ENCODE data around the gene GUCA1A. TPM values are rescaled to one million over a fixed set of nuclear protein-coding genes. Genes with fewer than 3 reads are reported as not detected.

Gene GUCA1A
- polyA plus RNA-seq (ENCODE audit: insufficient read length in 3 of 3): under 1 TPM in 1 of 3 donors, not detected in 2; 0.24 TPM
- long read RNA-seq, donor 1: 0 reads
- long read RNA-seq, donor 2: 0 reads
- long read RNA-seq, donor 3, partial matches to known transcripts: 5 of 5 reads
- long read RNA-seq, donor 3, other reads (novel, unspliced or antisense): 0 of 5 reads
- long read RNA-seq, donor 4: 0 reads
- long read RNA-seq, donor 5: 0 reads
- long read RNA-seq, donor 6: 0 reads
- long read RNA-seq, donor 7: 0 reads
- long read RNA-seq, donor 8: 0 reads
- long read RNA-seq, donor 9: 0 reads
- long read RNA-seq, donor 10: 0 reads
- long read RNA-seq, donor 11: 0 reads
- long read RNA-seq, donor 12: 0 reads
- long read RNA-seq, donor 13: 0 reads
- long read RNA-seq, donor 14: 0 reads
- long read RNA-seq, donor 15: 0 reads
- long read RNA-seq, donor 16: 0 reads

DNA sequence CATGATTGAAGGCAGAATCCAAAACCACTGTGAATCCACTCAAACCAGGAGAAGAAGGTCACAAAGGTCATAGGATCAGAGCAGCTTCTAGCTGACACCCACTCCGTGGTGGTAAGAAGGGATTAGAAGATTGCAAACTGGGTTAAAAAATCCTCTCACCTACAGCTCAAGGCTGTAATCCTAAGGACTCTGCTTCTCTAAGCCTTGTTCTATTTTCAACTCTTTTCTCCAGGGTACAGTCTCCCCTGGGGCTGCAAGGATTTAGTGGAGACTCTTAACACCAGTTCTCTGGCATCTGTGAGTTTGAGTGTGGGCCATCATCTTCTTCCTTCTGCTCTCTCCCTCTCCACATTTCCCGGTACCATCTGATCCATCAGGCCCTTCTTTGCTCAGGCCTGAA, at the start of gene GUCA1A:
Gene GUCA1A (plus strand): TSS at position 264 of the 400 bp plus-strand sequence. CDS start 250 bp downstream, outside the sequence.
- no peak for DNase-seq

DNA sequence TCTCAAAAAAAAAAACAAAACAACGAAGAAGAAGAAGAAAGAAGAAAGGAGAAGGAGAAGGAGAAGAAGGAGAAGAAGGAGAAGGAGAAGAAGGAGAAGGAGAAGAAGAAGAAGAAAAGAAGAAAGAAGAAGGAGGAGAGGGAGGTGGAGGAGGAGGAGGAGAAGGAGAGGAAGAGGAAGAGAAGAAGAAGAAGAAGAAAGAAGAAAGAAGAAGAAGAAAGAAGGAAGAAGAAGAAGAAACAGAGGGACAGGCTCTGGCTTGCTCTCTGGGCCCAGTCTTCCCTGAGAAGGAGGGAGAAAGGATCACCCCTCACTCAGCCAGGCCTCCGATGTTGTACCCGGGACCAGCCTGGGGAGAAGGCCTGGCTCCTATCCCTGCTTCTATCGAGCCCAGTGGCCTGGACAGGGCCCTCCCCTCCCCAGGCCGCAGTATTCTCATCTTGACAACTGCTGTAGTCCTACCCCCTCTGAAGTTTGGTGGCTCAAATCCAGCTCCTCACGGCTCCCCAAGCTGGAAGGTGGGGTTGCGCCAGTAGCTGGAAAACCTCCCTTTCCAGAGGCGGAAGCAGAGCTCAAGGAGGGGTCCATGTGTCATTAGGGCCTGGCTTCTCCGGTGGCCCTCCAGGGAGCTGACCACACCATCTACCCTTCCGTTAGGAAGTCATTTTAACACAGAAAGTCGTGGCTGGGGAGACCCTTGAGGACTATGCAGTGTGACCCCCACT, 49.6 kb upstream of the GUCA1A start:
- DNase-seq: no peak

DNA sequence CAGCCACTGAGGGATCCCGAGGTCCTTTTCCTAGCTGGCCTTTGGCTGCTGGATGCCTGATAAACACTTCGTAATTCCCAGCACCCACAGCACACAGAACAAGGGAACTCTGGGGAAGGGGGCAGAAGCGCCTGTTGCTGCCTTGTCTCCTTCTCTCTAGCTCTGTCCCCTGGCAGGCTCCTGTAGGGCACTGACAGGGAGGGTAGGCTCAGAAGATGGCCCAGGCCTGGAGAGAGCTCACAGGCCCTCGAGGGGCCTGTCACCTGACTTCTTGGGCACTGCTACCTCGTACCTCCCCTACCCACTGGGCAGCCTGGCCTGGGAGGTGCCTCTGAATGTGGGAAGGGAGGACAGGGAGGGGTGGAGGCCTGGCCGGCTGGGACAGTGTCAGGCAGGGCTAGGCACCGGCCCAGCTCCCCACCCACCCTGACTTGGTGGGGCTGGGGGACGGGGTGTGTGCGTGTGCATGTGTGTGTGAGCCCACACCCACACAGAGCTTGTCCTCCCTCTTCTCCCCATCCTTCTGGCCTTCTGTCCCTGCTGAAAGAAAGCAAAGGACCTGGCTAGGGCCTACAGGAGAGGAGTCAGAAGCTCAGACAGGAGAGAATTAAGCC, 48.8 kb upstream of the GUCA1A start:
- no peak for DNase-seq

DNA sequence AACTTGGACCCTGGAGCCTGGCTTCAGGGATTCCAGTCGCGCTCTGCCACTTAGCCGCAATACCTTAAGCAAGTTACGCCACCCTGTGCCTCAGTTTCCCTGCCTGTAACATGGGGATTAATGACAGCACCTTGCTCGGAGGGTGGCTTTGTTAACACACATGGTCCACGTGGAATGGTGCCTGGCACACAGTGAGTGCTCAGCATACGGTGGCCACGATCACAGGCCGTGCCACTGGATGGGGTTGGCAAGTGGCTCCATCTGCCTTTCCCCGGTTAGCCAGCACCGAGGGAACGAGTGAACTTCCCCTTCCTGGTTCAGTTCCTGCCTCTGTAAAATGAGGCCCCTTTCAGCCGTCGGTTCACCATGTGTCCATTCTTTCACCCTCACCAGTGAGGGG, 47.9 kb upstream of the GUCA1A start:
- DNase-seq: no peak

DNA sequence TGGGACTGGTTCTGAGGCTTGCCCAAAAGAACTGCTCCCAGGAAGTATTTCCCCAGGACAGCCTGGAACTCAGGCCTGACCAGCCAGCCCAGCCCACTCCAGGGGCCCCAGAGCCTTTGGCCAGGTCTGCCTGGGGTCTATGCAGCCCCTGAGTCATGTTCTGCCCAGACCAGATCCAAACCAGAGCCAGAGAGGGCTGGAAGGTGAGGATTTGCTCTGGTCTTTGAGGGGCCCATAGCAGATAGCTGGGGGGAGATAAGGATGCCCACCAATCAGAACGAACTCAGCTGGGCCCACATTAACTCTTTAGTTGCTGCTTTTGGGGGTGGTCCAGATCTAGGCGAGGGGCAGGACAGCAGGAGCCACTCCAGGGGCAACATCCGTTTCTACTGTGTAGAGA, 47.5 kb upstream of the GUCA1A start:
- DNase-seq: no peak

DNA sequence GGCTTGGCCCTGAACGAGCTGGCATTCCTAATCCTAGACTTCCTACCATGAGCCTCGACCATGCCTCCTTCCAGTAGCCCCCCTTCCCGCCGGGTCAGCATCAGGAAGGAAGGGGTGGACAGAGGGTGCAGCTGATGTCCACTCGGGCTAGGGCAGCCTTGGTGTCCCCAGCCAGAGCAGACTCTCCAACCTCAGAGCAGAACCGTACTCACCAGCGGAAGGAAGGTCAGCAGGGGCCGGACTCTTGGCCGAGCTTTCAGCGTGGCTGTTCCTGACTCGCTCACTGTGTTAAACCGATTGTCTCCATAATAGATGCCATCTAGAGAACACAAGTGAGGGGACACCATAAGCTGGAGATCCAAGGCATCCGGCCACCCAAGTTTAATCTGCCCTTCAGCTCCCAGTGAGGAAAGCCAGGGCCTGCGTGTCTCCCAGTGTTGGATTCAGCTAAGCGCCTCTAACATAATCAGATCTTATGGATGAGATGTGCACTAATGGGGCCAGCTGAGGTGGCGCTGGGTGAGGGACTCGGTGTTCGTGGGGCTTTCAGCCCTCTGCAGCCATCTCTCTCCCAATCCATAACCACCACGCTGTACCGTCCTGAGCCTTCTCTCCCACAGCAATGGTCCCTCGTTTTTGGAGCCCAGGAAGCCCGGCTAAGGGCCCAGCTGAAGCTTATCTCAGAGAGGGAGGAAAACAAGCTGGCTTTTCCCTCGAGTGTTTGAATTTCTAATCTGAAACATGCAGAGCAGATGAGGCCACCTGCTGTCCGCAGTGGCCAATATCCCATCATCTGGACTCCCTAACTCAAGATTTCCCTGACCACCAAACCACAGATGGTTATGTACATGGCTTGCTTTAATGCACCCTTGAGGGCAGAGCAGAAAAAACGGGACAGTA, 44.5 kb upstream of the GUCA1A start:
- no peak for DNase-seq

DNA sequence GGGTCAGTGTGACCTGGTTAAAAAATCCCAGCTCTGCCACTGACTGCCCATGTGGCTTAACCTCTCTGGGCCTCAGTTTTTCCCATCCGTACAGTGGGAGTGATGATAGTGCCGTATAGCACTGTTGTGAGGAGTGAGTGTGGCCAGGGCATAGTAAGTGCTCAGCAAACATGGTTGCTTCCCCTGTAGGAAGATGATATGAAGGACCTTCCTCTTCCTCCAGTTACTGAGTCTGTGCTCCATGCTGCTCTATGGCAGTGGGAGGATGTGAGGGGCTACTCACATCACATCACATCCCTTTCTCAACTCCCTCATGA, 43.8 kb upstream of the GUCA1A start:
- DNase-seq: no peak

DNA sequence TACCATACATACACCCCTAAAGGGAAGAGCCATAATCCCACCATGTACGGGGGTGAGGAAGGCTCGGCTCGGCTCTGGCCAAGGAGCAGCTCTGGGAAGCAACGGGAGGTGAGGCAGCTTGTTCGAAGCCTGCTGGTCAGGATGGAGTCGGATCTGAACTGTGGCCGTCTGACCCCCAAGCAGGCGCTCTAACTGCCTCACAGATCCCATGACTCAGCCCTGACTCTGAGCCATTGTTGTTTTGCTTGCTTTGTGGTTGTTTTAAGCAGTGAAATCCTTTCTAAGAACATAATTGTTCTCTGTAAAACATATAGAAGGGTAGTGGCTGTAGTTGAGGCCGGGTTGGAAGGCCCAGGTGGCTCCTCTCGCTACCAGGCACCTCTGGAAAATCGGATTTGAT, 41.6 kb upstream of the GUCA1A start:
- DNase-seq: no peak

DNA sequence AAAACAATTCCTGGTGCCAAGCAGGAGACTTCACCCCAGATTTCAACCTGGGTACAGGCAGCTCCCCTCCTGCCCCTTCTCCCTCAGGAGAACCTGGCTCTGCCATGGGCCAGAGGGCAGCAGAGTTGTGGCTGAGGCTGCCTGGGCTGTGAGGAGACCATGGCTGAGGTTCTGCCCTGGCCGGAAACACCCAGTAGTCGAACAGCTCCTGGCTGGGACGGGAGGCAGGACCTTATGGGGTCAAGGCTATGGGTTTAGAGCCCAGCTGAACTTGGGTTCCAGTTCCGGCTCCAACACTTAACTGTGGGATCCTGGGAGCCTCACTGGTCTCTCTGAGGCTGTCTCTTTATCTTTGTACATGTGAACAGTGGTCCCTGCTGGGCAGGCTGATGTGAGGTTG, 39.2 kb upstream of the GUCA1A start:
- no peak for DNase-seq

DNA sequence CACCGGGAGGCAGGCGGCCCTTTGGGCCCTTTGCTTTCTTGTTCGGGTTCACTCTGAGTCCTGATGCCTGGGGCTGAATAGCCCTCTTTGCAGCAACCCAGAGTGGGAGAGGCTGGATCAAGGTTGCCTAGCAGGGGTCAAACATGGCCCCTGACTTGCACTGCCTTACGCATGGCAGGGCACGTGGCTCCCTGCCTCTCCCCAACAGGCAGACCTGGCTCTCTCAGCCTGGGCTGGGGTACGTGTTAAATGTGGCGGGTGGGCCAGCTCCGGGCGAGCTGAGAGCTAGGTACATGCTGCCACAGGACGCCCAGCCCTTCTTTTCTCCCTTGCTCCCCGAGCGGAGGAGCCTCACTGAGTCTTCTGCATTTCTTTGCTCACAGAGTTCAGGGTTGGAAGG, 38.0 kb upstream of the GUCA1A start:
- DNase-seq: no peak

DNA sequence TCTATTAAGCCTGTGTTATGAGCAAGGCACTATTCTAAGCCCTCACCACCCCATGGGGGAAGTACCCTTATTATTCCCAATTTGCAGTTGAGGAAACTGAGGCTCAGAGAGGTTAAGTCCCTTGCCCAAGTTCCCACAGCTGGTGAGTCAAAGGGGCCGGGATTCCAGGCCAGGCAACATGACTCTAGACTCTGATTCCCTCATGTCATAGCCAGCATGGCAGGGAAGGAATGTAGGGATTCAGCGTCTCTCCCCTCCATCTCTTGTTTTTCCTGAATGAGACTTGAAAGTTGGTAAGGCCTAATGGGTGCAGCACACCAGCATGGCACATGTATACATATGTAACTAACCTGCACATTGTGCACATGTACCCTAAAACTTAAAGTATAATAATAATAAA, 37.4 kb upstream of the GUCA1A start:
- no peak for DNase-seq

DNA sequence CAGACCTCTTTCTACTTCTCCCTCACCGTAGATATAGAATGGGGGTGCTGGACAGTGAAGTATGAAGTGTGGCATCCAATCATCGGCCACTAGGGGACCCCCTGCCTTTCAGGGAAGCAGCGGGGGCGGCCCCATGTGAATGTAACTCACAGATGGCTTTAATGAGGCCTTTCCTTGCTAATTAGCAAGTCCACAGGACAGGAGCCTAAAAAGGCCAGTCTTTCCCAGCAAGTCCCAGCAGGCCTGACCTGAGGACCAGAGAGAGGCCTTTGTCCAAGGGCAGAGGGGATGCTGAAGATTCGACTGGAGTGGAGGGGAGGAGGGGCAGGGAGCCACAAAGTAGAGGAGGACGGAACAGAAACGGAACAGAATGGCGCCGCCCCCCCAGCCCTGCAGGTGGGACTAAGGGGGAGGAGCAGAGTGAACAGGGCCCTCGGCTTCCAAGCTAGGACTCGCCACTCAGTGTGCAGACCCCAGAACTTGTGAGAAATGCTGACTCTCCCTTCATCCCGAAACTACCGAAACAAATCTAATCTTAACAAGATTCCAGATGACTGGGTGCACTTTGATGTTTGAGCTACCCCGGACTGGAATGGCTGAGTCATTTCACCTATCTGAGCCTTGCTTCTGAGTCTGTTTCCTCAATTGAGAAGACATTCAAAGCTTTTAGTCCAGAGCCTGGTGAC, 36.5 kb upstream of the GUCA1A start:
- DNase-seq: peak; percentile 36

DNA sequence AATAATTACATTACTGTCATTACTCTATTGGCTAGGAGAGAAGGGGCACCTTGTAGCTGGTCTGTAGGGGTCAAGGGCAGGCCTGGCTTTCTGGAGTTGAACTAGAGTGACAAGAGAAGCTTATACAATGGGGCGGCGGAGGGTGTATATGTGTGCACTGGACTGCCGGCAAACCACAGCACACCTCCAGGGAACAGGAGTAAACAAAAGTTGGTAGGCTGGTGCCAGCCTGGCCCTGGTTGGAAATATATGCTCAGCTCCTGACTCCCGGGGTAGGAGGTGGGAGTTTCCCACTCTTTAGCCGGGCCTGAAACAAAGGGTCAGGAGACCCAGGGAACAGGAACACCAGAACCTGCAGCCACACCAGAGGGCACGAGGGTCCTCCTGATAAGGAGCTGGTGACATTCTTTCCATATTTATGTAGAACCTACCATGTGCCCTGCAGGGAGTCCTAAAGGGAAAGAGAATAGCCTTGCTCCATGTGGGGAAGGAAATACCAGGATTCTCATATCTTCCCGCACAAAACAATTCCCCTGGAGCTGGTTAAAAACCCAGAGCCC, 35.9 kb upstream of the GUCA1A start:
- DNase-seq: no peak

DNA sequence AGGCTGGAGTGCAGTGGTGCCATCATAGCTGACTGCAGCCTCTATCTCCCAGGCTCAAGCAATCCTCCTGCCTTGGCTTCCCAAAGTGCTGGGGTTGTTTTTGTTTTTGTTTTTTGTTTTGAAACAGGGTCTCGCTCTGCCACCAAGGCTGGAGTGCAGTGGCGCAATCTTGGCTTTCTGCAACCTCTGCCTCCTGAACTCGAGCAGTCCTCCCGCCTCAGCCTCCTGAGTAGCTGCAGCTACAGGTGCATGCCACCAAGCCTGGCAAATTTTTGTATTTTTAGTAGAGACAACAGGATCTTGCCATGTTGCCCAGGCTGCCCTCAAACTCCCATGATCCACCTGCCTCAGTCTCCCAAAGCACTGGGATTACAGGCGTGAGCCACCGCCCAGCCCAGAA, 35.0 kb upstream of the GUCA1A start:
- DNase-seq: no peak

DNA sequence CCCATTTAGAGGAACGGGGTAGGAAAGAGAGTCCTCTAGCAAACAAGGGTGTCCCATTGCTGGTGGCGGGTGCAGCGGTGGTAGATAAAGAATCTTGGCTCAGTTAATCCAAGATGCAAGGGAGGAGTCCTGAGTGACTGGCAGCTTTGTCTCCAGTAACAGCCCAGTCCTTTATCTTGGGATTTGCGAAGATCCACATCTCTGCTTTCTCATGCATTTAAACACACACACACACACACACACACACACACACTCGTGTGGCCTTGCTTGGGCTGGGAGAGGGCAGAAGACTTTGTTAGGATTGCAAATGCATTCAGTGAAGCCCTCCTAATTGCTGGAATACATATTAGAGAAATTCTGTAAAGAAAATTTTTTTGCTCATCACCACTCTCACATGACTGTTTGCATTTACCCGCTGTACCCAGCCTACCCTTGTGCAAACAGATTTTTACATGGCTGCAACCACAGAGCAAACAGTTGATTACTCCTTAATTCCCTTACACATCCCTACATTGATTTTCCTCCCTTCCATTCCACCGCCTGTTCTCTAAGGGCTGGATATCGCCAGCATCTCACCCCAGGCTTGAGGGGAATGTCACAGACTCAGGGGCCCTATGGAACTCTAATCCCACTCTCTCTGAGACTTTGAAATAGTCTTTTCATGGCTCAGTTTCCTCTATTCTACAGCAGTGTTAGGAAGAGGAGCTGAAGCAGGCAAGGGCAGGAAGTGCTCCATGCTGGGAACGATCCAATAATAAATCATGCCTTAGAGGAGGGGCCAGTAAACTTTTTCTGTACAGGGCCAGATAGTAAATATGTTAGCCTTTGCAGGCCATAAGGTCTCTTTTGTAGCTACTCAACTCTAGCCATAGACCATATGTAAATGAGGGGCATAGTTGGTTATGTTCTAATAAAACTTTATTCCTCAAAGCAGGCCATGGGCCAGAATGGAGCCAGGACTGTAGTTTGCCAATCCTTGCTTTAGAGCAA, 34.2 kb upstream of the GUCA1A start:
- DNase-seq: no peak

DNA sequence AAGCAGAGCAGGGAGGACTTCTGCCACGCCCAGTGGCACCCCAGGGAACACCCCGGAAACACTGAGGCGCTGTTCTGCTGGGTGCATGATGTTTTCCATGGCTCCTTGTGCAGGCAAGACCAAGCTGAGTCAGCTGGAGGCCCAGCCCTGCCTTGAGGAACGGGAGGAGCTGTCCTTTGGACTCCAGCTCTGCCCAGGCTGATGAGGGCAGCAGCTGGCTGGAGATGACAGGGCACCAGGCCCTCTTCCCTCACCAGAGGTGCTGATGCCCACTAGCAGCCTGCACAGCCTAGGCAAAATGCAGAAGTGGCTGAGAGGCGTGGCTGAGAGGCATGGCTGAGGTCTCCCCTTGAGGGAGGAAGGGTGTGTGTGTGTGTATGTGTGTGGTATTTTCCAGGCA, 33.1 kb upstream of the GUCA1A start:
- no peak for DNase-seq

DNA sequence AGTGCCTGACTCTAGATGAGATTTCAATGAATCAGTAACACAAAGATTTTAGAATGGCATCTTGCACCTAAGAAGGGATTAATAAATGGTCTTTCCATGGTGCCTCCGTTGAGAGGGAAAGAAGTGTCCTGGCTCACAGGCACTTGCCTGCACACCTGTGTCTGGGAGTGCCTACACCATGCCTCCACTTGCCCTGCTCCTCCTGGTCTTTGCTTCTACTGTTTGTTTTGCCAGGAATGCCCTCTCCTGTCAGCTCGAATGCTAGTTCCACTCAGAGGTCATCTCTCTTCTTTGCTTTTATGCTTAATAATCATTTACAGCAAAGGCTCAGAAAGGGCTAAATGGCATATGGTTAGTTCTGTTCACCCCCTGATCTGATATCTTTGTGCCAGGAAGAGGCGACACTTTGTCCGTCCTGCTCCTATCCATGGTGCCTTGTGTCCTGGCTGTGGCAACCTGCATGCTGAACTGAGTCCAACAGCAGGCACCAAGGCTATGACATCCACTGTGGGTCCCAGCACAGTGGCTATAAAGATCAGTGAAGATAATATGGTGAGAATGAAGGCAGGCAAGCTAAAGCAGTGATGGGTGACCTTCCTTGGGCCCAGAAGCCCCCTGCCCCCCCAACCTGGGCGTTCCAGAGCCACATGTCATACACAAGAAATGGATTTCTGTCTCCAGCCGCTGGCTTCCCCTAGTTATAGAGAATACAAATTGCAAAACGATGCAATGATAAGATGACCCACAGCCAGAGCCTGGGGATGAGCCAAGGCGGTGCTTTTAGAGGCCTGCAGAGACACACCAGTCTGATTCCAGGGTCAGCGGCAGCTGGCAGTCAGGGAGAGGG, 32.2 kb upstream of the GUCA1A start:
- DNase-seq: no peak

DNA sequence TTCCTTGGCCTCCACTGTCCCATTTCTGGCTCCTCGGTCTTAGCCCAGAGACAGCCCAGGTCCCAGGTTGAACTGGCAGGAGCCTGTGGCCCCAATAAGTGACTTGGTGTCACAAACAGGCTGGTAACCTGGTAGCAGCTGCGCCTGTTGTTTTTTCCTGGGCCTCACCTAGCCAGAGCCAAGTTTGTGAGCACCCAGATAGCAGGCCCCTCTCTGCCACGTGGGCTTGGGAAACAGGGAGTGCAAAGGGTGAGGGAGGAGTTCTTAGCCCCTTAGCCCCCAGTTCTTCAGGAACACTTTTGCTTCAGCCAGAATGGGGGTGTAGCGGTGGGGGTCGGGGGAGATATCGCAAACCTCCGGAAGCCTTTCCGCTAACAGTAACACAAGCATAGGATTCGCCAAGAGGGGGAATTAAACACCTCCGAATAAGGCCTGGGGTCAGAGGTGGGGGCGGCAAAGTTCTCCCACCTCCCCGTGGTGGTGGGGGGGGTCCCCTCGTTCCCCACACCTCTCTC, 31.5 kb upstream of the GUCA1A start:
- DNase-seq: no peak
